ENCODE measurements around the gene TARS2. TPM values are rescaled to one million over a fixed set of nuclear protein-coding genes. Genes with fewer than 3 reads are reported as not detected.
A peak's percentile ranks its signal among the peaks of the same experiment; 100 is the strongest.

TARS2 gene
- total and polyA plus RNA-seq, 2 of the 13 experiments (the other 11 are each of a cell fraction or from before 2014, with no cell fraction given), result 21.3 to 22.8 TPM

DNA sequence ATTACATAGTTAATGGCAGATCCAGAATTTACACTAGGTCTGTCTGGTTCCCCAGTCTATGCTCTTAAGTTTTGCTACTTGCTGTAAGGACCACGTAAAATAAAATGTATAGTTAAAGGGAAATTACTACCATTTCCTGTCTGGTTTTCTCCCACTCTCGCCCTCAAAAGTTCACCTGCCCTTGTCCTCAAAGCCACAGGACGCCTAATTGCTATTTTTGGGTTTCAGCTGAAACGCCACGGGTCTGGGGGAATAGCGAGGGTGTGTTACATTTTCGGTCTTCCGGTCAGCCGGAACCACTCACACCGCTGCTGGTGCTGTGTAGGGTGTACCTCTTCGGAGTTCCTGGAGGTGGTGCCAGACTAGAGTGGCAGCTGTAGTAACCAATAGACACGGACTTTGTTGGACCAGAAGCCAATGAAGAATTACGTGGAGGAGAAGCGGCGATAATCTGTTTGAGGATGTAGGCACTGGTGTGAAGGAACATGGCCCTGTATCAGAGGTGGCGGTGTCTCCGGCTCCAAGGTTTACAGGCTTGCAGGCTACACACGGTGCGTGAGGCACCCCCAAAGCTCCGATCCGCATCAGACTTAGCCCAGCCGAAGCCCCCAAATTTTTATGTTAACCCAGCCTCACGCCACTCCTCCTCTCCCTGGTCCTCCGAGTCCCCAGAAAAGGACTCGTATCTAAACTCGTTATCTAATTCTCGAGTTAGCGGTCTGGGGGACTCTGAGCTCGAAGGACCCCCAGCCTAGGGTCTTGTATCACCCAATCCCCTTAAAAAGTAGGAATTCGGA is at the start of gene TARS2 (continued):
- TF ChIP-seq HNF4G (IDR thresholded peaks at IDR 0.05; ENCODE audit: borderline replicate concordance, low read depth, low read length) (no peak), HNF4G (CRISPR knock-in tag; IDR thresholded peaks at IDR 0.05; ENCODE audit: borderline replicate concordance, low read depth) (no peak), CCAR2 (optimal IDR thresholded peaks at IDR 0.05; ENCODE audit: low read depth, low read length) (peak; percentile 92), ZNF747 (CRISPR knock-in tag; IDR thresholded peaks at IDR 0.05; ENCODE audit: borderline replicate concordance) (peak; percentile 66; the same call in 1 of the 2 replicates), TBL1XR1 (IDR thresholded peaks at IDR 0.05; ENCODE audit: borderline replicate concordance, low read length, partially characterized antibody) (peak; percentile 10), ZSCAN12 (CRISPR knock-in tag; IDR thresholded peaks at IDR 0.05) (no peak), ZNF207 (IDR thresholded peaks at IDR 0.05; ENCODE audit: borderline replicate concordance) (no peak), KDM5B (CRISPR knock-in tag; IDR thresholded peaks at IDR 0.05; ENCODE audit: borderline replicate concordance) (peak; percentile 70; the same call in 1 of the 2 replicates), FOXC1 (CRISPR knock-in tag; IDR thresholded peaks at IDR 0.05; ENCODE audit: borderline replicate concordance) (0 out of 2 replicates have a peak, but pooled peaks have one; percentile 55), ZNF788 (CRISPR knock-in tag; IDR thresholded peaks at IDR 0.05; ENCODE audit: borderline replicate concordance) (peak; percentile 87; the same call in 1 of the 2 replicates), NFYB (CRISPR knock-in tag; IDR thresholded peaks at IDR 0.05) (peak; percentile 98), ZNF230 (CRISPR knock-in tag; IDR thresholded peaks at IDR 0.05) (no peak), KAT7 (CRISPR knock-in tag; IDR thresholded peaks at IDR 0.05; ENCODE audit: borderline replicate concordance) (peak; percentile 79), ZNF335 (CRISPR knock-in tag; IDR thresholded peaks at IDR 0.05) (no peak; the same call in 1 of the 2 replicates), PHF8 (CRISPR knock-in tag; IDR thresholded peaks at IDR 0.05) (peak; percentile 70), REL (CRISPR knock-in tag; conservative IDR thresholded peaks at IDR 0.05) (peak; percentile 74; the same call in 1 of the 2 replicates), SP5 (CRISPR knock-in tag; IDR thresholded peaks at IDR 0.05; ENCODE audit: borderline replicate concordance, low read depth) (peak; percentile 35; the same call in 1 of the 2 replicates), SP140L (CRISPR knock-in tag; IDR thresholded peaks at IDR 0.05; ENCODE audit: borderline replicate concordance) (no peak), ZNF564 (CRISPR knock-in tag; IDR thresholded peaks at IDR 0.05) (peak; percentile 43; the same call in 1 of the 2 replicates)
- TF ChIP-seq, protein P1, sequence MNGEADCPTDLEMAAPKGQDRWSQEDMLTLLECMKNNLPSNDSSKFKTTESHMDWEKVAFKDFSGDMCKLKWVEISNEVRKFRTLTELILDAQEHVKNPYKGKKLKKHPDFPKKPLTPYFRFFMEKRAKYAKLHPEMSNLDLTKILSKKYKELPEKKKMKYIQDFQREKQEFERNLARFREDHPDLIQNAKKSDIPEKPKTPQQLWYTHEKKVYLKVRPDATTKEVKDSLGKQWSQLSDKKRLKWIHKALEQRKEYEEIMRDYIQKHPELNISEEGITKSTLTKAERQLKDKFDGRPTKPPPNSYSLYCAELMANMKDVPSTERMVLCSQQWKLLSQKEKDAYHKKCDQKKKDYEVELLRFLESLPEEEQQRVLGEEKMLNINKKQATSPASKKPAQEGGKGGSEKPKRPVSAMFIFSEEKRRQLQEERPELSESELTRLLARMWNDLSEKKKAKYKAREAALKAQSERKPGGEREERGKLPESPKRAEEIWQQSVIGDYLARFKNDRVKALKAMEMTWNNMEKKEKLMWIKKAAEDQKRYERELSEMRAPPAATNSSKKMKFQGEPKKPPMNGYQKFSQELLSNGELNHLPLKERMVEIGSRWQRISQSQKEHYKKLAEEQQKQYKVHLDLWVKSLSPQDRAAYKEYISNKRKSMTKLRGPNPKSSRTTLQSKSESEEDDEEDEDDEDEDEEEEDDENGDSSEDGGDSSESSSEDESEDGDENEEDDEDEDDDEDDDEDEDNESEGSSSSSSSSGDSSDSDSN (CRISPR knock-in tag; IDR thresholded peaks at IDR 0.05), result peak; percentile 77
- TF ChIP-seq, protein P2, sequence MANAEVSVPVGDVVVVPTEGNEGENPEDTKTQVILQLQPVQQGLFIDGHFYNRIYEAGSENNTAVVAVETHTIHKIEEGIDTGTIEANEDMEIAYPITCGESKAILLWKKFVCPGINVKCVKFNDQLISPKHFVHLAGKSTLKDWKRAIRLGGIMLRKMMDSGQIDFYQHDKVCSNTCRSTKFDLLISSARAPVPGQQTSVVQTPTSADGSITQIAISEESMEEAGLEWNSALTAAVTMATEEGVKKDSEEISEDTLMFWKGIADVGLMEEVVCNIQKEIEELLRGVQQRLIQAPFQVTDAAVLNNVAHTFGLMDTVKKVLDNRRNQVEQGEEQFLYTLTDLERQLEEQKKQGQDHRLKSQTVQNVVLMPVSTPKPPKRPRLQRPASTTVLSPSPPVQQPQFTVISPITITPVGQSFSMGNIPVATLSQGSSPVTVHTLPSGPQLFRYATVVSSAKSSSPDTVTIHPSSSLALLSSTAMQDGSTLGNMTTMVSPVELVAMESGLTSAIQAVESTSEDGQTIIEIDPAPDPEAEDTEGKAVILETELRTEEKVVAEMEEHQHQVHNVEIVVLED (CRISPR knock-in tag; IDR thresholded peaks at IDR 0.05; ENCODE audit: borderline replicate concordance), result peak; percentile 83; the same call in 1 of the 2 replicates
- TF ChIP-seq, protein P3, sequence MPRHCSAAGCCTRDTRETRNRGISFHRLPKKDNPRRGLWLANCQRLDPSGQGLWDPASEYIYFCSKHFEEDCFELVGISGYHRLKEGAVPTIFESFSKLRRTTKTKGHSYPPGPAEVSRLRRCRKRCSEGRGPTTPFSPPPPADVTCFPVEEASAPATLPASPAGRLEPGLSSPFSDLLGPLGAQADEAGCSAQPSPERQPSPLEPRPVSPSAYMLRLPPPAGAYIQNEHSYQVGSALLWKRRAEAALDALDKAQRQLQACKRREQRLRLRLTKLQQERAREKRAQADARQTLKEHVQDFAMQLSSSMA (CRISPR knock-in tag; IDR thresholded peaks at IDR 0.05), result peak; percentile 62; the same call in 1 of the 2 replicates
